DMS 273 (cell line): Measurements from ENCODE around the gene IQSEC3.
"Not testable (repeated sequence)": the region's sequence is repeated elsewhere in the genome, so short reads cannot be mapped to it uniquely, and the experiment has no call there.

Experiments used
- DNase-seq: peaks from one replicate; lab custom pipeline; 2025; ENCODE audit not compliant: unreplicated experiment; lab: John Stamatoyannopoulos, UW

IQSEC3 gene

GRCh38 chr12:52902-53734 lies 13.4 kb upstream of the IQSEC3 start:
- not testable (repeated sequence) for DNase-seq

- no peak for DNase-seq
Measured at GRCh38 chr12:53735-54730, 12.5 kb upstream of the IQSEC3 start.

DNA sequence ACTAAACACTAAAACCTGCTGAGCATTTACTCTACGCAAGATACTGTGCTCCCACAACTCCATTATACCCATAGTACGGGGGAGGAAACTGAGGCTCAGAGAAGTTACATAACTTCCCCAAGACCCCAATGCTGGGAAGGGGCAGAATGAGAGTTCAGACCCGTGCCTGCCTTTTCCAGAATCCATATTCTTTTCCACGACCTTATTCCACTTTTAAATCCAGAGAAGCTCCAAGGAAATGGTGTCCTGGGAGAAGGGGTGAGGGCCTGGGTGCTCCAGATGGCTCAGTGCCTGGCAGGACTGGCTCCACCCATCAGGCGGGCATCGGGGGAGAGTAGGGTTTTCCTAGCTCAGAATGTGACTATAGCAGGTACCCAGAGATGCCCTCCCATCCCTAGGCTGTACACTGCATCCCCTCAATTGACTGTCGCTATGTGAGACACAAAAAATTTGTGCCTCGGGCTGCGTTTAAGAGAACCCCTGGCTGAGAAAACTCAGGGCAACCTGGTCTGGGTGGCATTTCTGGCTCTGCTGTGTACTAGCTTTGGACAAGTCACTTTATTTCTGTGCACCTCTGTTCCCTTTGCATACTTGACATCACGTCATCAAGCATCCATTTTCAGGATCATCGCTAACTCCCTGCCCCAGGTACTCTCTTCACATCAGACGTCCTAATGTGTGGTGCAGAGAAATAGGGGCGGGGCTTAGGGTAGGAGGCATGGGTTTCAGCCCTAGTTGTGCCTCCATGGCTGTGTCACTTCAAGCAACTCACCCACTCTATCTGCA lies 11.6 kb upstream of the IQSEC3 start:
- DNase-seq, result no peak

GRCh38 chr12:56683-57346 lies 9.8 kb upstream of the IQSEC3 start:
- DNase-seq, result no peak

DNA sequence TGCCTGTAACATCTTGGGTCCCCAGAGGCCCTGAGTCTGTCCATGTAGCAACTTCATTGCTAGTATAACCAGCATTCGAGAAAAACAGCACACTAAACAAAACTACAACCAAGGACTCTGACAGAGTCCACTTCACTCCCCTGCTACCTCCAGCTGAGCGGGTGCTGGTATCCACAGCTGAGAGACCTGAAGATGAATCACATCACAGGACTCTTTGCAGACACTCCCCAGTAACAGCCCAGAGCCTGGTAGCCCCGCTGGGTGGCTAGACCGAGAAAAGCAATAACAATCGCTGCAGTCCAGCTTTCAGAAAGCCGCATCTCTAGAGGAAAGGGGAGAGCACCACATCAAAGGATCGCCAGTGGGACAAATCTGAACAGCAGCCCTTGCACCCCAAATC lies 9.0 kb upstream of the IQSEC3 start:
- DNase-seq, result no peak

DNA sequence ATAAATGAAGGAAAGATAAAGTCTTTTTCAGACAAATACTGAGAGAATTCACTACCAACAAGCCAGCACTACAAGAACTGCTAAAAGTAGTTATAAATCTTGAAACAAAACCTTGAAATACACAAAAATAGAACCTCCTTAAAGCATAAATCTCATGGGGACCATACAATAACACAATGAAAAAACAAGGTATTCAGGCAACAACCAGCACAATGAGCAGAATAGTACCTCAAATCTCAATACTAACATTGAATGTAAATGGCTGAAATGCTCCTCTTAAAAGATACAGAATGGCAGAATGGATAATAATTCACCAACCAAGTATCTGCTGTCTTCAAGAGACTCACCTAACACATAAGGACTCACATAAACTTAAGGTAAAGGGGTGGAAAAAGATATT lies 7.7 kb upstream of the IQSEC3 start:
- no peak for DNase-seq

GRCh38 chr12:61845-62244 lies 4.7 kb upstream of the IQSEC3 start:
- DNase-seq, result not testable (repeated sequence)

DNA sequence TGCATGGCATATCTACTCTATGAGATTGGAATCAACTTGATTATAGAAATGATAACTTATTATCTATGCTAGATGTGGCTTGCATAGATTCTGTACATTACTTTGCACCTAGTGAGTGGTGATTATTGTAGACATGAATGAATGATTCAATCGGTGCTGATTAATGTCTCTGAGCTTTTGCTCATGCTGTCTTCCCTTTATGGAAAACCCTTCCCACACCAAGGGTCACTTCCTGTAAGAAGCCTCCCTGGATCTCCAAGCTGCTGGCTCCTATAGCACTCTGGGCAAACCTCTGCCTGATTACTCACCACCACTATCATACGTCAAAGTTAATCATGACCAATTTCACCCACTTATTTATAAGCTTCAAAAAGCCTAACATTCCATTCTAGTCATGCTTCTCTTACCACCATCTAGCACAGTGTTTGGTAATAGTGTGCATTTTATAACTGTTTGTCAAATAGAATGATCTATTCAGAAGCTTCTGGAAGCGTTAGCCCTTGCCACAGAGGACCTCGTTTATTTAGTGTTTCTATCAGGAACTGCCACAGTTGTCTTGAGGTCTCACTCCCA lies 990 bp upstream of the IQSEC3 start:
- not testable (repeated sequence) for DNase-seq

DNA sequence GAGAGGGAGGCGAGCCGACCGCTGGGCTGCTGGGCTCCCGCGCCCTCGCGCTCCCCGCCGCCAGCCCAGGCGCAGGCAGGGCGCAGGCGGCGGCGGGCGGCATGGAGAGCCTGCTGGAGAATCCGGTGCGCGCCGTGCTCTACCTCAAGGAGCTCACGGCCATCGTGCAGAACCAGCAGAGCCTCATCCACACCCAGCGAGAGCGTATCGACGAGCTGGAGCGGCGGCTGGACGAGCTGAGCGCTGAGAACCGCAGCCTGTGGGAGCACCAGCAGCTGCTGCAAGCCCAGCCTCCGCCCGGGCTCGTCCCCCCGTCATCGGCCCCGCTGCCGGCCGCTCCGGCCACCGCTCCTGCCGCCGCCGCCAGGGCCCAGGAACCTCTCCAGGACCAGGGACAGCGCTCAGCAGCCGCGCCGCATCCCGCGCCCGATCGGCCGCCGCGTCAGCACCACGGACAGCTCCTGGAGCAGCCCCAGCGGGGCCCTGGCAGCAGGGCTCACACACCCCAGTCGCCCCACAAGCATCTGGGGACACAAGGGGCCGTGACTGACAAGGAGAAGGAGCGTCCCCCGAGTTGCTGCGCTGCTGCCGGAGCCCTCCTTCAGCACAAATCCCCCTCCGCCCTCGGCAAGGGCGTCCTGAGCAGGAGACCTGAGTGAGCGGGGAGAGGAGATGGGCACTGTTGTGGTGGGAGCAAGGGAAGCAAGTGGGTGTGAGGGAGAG lies 376 bp downstream of the IQSEC3 start:
- not testable (repeated sequence) for DNase-seq

- not testable (repeated sequence) for DNase-seq
Measured at GRCh38 chr12:69677-70076, 3.1 kb downstream of the IQSEC3 start.

- not testable (repeated sequence) for DNase-seq
Measured at GRCh38 chr12:70541-70940, 4.0 kb downstream of the IQSEC3 start.

- not testable (repeated sequence) for DNase-seq
Measured at GRCh38 chr12:72018-72417, 5.5 kb downstream of the IQSEC3 start.

DNA sequence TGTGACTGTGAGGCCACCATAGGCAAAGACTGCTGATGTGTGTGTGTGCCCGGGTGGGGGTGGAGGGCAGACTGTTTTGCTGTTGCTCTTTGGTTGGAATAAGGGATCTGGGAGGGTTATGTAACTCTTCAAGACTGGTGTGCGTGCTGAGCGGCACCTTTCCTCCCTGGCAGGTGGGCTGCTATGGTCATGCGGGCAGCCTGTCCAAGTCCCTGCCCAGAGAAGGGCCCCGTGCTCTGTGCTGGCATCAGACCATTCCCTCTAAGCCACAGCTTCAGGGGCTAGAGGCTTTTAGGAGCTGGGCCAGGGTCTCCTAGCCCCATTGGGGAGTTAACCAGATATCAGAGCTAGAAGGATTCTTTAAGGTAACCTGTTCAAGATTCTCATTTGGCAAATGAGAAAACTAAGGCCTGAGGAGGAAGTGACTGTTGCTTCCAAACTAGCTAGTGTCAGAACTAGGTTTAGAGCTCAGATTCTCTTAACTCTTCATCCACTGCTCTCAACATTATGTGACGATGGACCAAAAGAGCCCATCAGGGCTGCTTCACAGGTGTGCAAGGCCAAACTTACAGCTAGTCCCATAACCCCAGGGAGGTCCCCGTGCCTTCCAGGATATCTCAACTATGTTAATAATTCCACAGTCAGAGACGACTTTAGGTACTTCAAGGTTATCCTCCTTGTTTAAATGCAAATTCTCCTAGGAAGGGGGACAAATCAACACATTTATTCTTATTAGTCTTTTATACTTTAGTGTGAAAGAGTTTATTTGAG lies 8.0 kb downstream of the IQSEC3 start:
- DNase-seq, result not testable (repeated sequence)

DNA sequence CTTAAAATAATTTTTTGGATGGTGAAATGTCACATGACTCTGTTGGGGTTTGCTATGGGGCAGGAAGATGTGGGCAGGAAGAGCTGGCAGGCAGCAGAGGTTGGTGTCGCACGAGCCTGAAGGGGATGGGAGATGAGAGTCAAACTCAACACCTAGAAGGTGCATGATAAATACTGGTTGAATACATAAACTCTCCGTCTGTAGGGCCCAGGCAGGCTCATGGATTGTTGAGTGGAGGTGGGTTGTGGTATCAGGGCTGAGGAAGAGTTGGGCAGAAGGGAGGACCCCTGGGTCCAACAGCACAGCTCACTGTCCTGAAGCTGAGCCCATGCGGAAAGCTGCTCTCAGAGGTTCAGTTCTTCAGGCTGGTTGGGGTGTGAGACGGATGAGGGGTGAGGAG lies 9.0 kb downstream of the IQSEC3 start:
- DNase-seq, result not testable (repeated sequence)

DNA sequence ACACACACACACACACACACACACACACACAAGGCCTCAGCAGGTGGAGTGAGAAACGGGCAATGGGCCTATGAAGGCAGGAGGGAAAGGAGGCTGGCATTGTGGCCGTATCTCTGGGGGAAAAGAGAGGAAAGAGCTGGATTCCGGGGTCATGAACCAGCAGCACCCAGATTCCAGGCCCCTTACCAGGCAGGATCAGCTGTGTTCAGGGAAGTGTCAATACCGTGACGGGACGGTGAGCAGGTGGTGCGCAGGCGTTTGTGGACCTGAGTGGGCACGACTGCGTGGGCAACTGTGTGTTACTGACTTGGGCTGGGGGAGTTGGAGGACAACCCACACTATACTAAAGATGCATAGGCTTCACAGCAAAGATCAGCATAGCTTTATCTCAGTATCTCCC lies 9.5 kb downstream of the IQSEC3 start:
- DNase-seq, result not testable (repeated sequence)

GRCh38 chr12:76551-76950 lies 10.0 kb downstream of the IQSEC3 start:
- not testable (repeated sequence) for DNase-seq

DNA sequence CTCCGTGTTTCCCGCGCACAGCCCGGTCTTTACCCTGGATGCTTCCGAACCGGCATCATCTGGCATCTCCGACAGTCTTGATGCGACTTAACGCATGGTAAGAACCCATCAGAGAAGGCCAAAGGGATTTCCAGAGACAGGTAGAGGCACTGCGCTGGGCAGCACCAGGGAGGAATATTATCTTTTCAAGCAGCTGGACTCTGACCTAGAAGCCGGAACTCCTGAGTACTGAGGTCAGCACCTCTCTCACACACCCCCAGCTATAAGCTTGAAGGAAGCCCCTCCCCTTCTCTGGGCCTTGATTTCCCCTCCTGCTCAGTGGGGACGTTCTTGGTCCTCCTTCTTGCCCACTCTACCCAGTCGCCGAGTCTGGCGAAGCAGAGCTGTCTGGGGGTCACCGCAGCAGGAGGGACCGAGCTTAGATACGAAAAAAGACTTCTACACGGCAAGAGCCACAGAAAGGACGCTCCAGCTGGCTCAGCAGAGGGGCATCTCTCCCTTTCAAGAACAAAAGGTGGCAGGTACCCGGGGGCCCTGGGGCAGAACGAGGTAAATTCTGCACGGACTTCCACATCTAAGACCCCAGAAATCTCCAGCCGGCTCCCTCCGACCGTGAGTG lies 10.6 kb downstream of the IQSEC3 start:
- DNase-seq, result not testable (repeated sequence)

GRCh38 chr12:77769-78383 lies 11.3 kb downstream of the IQSEC3 start:
- not testable (repeated sequence) for DNase-seq
